ENCODE data around the gene MPST.
"Not testable (repeated sequence)": the region's sequence is repeated elsewhere in the genome, so short reads cannot be mapped to it uniquely, and the experiment has no call there.

Gene MPST

DNA sequence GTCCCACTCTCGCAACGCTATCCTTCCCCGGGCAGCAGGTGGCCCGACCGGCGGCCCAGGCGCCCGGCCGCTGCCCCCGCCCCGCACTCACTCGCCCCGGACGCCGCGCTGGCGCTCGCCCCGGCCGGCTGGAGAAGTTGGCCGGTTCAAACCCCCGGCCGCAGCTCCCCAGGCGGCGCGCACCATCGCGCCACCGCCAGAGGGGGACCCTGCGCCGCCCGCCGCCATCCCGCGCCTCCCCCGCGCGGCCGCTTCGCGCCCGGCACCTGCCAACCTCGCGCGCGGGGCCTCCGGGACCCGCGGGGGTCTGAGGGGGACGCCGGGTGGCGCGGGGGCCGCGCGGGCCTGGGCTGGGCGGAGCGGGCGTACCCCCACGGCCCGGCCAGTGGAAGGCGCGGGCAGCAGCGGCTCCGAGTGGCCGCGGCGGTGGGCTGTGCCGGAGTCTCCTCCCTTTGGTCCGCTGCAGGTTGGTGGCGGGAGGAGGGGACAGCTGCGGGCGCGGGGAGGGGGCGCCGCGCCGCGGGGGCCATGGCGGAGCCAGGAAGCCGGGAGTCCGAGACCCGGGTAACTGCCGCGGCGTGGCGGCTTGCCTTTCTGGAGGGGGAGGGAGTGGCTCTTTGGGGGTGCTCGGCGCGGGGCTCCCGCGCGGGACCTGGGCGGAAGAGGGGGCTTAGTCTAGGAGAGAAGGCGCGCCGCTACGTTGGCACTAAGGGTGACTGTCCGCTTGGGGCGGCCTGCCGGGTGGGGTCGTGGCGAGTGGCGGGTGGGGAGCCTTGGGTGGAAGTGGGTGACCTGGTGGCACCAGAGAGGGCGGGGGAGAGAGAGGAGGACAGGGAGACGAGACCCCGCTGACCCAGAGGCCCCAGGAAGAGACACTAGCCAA is at the start of gene MPST, which contains the start of gene TST:
MPST (plus strand) TSS at position 434 of the 883 bp plus-strand sequence; CDS start at position 529, 95 bp downstream.
TST (minus strand) TSS at position 139 of the 883 bp plus-strand sequence. CDS start 715 bp downstream, outside the sequence.
- no peak for DNase-seq

DNA sequence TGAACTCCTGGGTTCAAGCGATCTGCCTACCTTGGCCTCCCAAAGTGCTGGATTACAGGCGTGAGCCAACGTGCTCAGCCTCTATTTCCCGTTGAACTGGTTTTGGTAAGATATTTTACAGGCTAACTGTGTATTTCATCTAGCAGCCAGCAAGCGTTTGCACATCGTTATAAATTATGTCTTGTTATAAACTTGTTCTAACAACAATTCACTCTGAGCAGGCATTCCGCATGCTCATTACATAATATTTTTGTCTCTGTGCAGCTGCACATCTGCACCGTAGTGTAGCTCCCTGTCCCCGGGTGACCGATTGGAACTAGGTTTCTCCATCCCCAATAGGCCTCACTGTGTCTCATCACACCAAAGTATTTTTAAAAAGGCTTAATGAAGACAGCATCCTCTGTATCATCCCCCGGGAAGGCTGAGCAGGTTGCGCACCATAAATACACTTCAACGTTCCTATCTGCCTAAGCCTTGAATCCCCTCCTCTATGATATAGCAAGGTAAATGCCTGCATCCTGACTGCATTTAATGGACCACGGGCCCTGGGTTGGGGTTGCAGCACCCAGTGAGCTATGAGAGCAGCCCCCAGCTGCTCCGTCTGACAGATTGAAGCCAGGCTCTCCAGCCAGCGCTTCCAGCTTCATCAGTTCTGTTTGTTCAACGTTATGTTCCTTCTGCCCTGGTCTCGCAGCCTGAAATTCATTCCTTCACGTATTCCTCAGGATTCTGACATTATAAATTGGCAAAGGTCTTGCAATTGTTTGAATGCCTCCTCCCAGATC is 48.0 kb upstream of the MPST start:
- DNase-seq, result no peak

DNA sequence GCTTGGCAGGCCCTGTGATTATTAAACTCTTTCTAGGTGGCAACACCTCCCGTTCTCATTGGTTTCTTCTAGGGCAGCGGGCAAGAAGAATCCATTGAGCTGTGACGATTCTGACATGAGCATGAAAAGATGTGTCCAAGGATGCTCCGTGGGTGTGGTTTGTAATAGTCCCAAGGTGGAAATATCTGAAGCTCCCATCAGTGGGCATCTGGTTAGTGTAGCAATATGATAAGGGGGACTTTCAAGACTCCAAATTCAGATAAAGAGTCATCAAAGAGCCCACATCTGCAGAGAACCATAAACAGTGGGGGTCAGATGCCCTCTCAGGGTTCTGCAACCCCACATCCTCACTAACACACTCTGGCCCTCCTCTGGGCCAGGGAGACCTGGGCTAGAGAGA is 42.9 kb upstream of the MPST start:
- DNase-seq, result no peak

DNA sequence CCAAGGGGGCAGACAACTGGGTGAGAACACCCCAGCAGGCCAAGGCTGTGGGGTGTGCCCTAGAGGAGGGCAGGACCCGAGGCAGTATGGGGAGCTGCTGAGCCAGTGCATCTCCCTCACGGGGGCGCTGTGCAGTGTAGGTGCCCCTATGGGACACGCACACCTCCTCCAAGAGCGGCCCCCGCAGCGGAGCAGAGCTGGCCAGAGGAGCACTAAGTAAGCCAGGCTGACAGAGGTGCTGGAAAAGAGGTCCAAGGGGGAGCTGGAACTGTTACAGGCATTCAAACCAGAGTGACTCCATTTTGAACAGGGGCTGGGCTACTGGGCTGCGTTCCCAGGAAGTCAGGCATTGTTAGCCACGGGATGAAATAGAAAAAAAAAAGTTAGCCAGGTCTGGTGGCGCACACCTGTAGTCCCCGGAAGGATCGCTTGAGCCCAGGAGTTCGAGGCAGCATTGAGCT is 42.1 kb upstream of the MPST start:
- no peak for DNase-seq

DNA sequence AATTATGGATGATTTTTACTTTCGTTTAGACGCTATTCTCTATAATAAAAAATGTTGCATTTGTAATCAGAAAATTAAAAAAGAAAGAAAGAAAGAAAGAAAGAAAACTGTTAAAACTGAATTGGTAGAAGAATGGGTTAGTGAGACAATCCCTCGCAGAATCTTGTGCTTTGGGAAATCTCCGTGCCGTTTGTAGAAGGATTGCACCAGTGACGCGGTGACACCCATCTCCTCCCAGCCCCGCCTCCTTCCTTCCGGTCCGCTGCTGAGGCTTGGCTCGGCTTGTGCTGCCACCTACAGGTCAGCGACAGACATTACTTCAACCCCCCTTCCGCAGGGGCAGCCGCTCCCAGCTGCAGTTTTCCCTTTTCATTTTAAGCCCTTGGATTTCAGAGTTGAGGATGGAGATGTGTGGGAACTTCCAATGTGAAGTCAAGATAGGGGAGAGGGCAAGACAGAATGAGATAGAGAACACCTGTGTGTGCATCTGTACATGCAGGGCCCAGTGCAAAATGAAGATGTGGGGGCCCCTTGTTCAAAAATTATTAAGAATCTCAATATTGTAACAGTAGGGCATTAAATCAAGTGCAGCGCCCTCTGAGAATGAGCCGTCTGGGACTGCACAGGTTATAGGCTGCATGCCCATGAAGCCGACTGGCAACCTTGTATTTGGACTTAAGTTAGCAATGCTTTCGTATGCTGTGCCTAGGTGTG is 41.4 kb upstream of the MPST start:
- DNase-seq, result no peak

DNA sequence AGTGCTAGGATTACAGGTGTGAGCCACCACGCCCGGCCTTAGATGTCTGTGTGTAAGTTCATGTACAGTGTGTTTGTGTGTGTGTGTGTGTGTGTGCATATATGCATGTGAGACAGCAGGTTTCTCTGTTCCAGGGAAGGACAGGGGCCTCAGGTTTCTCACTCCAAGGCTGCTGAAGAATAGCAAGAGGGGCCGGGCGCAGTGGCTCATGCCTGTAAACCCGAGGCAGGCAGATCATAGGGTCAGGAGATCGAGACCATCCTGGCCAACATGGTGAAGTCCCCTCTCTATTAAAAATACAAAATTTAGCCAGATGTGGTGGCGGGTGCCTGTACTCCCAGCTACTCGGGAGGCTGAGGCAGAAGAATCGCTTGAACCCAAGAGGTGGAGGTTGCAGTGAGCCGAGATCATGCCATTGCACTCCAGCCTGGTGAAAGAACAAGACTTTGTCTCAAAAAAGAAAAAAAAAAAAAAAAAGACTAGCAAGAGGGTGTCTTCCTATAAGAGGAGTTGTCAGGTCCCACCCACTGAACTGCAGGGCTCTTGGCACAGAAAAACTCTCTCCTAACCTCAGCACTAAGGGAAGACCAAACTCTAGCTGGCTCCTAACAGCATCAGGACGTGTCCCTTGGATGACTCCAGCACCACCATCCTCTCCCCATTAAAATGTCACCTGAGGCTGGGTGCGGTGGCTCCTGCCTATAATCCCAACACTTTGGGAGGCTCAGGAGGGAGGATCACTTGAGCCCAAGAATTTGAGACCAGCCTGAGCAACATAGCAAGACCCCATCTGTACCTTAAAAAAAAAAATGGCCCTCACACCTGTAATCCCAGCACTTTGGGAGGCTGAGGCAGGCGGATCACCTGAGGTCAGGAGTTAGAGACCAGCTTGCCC is 40.3 kb upstream of the MPST start:
- DNase-seq, result no peak

DNA sequence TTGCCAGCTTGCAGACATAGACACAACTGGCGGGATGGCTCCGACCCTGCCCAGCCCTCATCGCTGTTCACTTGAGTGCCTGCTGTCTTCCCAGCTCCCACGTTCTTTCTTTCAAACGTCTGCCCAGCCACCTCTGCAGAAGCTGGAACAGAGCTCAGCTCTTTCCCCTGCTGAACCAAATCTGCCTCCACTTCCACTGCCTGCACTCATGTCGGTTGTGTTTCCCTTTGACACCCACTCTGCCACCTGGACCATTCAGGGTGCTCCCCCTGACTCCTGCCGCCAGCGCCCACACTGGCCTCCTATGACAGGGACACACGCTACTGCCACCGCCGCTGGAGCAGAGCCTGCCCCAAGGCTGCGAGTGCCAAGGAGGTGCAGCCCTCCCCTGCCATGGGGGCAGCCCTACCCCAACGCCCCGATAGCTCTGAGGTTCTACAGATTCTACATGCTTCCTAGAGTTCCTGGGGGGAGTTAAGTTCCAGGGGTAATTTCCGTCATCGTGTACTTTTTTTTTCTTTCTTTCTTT is 38.2 kb upstream of the MPST start:
- DNase-seq, result no peak

DNA sequence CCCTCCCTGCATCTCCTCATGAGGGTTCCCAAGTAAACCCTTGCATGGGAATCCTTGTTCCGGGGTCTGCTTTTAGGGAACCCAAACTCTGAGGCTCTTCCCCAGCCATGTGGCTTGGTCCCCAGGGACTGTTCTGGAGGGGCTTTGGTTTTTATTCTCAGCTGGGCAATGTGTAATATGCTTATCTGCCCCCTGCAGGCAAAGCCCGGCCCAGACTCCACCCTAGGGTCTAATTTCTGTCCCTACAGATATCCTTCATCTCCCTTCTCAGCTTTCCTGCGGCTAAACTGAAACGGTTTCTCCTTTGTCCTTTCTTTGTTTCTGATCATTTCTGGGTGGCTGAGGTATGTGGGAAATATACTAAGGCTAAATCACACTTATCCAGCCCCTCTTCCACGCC is 37.4 kb upstream of the MPST start:
- no peak for DNase-seq

DNA sequence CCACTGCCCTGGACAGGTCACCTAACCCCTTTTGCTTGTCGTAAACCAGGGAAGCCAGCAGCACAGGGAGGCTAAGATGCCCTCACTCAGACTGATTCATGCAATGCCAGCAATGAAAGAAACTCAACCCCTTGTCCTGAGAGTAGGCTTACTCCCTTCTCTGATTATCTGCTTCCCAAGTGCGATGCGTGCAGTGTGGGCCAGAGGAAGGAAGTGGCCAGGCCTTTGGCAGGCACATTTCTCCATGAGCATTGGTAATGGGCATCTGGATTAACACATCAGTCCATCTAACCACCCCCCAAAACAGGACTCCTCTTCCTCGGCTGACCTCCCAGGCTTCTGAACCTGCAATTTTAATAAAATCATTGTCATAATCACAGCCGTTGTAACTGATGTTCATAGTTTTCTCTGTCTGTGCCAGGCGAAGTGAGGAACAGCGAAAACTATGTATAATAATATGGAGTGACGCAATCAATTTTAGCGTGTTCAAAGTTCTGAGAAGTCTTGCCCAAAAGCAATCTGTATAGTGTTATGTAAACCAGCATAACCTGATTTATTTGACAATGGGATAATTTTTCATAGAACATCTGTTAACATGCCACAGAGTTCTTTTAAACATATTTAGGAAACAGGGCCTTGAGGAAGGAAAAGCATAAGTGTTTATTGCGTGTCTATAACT is 34.2 kb upstream of the MPST start:
- no peak for DNase-seq

DNA sequence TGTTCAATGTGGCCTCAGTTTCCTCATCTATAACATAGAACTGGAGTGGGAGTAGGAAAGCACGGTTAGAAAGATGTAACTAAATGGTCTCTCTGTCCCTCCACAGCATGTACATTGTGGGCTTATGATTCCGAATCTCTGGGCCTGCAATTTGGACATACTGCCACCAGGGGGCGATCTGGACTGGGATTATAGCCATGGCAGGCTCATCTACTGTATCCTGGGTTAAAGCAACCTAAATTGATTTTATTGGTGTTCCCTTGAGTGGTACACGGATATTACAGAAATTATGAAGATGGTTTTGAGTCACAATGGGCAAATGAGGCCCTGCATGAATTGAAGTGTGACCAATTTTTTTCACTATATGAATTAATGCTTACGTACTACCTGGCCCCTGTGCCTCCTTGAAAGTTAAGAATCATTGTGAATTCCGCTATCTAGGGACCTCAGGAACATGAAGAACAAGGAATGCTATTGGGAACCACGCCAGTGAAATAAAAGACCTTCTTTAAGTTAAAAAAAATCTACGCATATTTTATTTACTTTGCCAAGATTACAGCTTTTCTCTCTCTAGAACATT is 33.2 kb upstream of the MPST start:
- DNase-seq, result no peak

DNA sequence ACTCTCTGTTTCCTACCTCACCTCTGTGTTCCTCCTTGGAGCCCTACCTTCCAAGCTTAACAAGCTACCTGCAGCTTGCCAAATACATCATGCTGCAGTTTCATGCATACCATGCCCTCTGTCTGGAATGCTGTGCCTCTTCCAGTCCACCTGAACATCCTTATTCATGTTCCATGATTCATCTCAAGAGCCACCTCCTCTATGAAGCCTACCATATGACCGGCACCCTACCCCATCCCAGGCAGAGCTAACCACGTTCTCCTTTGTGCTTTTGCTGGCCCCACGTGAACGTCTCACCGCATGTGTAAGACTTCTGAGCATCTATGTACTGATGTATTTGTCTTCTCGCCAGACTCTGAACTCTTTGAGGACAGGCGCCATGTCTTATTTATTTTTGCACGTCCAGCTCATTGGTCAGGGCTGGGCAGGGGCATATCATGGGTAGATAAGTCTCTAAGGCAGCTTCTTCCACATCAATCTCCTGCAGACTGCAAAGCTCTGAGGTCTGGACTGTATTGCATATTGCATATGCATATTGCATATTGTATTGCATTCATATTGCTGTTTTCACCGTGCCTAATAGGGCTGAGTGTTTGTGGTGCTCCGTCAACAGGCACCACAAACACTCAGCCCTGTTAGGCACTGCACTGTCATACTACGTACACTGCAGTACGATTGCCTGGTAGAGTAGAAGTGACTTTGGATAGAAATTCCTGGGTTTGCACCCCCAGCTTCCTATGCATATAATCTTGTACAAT is 31.3 kb upstream of the MPST start:
- DNase-seq, result no peak

DNA sequence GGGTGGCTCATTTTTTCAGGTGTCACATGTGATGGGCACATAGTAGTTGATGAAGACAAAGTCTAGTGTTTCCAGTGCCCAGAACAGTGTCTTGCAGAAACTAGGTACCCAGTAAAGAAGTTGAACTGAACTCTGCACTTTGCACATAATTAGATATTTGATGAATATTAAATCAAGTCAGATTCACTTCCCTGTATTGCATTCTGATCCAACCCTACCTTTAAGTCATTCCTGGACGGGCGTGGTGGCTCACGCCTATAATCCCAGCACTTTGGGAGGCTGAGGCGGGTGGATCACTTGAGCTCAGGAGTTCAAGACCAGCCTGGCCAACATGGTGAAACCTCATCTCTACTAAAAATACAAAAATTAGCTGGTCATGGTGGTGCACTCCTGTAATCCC is 30.5 kb upstream of the MPST start:
- not testable (repeated sequence) for DNase-seq

DNA sequence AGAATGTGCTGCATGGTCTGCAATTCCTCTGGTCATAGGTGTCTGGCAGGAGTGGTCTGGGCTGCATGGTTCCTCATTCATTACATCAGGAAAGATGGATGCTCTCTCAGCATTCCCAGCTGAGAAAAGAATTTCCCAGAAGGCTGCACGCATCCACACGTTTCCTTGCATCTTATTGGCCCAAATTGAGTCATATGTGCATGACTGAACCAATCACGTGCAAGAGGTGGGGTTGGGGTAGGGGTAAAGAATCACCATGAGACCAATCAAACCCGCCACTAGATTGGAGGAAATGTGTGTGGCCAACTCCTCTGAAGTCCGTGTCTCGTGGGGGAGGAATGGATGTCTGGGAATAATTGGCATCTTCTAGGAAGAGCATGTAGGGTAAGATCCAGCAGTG is 29.1 kb upstream of the MPST start:
- no peak for DNase-seq

DNA sequence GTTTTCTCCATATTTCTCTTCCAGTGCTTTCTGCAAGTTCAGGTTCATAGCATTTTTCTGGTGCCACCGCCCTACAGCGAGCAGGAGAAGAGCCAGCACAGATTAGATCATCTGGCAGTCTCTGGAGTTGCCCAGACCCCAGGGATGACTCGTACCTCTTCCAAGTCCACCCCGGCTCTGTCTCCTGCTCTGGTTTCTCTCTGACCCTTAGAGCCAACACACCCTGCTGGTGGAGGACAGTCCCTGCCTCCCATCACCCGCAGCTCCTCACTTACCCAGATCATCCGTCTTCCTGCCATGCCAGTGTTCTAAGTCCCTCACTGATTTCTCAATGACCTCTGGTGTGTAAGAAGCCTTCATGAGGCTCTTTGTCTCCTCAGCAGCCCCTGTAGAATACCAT is 28.3 kb upstream of the MPST start:
- DNase-seq, result no peak

DNA sequence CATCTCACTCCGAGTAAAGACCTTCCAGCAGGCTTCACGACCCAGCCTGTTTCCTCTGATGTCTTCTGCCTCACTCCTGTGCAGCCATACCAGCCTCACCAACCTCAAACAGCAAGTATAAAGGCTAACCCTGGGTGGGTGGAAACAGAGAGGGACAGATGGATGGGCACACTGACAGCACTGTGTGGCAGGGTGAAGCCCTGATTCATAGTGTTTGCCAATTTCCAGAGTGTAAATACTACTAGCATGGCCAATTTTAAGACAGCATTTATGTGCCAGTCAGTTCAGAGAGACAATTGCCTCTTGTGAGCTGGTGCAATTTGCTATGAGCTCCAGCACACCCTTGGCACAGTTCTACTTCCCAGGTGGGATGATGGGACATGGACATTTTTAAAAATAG is 21.8 kb upstream of the MPST start:
- no peak for DNase-seq

DNA sequence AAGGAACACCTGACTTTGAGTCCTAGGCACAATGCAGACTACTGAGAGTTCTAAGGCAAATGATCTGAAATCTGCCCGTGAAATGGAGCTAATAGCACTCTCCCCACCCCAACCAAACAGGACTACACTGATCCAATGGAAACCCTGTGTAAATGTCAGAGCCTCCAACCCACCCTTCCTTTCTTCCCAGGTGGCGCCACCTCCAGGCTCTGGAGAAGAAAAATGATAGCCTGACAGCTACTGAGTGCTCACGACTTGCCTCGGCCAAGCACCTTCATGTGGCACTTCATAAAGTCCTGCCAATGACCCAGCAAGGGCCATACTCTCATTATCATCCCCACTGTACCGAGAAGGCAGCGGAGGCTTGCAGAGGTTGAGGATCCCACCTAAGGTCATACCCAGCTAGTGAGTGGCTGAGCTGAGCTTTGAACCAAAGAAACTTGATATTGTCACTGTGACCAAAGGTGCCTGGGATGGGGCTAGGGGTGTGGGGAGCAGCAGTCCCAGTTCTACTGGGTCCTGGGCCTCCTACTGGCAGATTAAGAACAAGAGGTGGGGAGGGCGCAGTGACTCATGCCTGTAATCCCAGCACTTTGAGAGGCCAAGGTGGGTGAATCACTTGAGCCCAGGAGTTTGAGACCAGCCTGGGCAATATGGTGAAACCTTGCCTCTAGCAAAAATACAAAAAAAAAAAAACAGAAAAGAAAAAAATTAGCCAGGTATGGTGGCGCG is 20.8 kb upstream of the MPST start:
- DNase-seq, result no peak

DNA sequence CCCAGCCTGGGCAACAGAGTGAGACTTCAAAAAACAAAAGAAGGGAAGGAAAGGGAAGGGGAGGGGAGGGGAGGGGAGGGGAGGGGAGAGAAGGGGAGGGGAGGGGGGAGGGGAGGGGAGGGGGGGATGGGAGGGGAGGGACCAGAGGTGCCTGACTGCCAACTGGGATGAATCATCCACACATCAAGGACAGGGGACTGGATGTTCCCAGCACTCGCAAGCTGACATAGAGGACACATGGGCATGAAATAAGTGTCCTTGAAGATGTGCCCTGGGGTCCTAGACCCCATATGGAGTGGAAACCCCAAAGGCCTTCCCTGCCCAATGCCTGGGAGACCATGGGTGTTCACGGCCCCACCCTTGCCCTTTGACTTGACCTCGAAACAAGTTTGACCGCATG is 20.1 kb upstream of the MPST start:
- no peak for DNase-seq

DNA sequence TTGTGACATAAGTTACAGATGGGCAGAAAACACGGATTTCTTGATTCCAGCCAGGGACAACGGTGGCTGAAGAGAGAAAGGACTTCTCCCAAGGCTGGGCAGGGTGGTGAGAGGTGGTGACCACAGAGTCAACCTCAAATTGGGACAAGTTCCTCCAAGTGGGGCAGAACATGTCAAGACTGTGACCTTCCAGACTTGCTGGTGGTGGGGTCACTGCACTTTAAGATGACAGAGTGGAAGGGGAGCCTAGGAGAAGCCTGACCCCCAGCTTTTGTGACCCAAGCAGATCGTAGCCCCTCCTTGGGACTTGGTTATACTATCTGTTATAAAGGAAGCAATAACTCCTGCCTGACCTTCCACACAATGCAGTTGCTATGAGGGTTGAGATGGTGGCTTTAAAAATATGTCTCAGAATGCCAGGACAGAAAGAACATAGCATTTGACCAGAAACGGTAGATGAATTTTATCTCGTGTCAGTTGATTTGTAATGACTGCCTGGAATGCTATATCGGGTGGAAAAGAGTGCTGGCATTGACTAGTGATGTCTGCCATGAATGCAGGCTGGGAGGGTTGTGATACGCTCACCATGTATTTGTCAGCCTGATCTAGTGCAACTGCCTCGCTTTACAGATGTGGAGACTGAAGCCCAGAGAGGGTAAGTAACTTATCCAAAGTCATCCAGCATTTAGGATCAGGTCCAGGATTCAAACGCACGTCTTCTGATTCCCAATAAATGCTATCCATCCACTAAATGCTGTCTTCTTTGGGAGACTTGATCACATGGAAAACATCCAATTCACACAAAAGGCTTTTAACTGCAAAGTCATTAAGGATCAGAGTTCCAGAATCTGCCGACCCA is 18.6 kb upstream of the MPST start:
- no peak for DNase-seq

All from NCI-H1436 treated with DMSO at 0.1 percent for 48 hours (cell line).